DOHH2 (cell line): ENCODE data around the gene KIRREL3.

Experiments used
- H3F3A ChIP-seq: fragments of 200-600 bp; sonication (generic), shearing (Covaris generic); 2 replicates; pipeline ENCODE4 v1.6.0; 2016; ENCODE audit warnings: antibody characterized with exemption, mild to moderate bottlenecking; ENCODE audit not compliant: control insufficient read depth, insufficient read depth
- H3K27ac ChIP-seq: fragments of 200-600 bp; sonication (generic); 2 replicates; pipeline ENCODE4 v1.5.1; 2014; ENCODE audit warnings: low read depth, mild to moderate bottlenecking, low read length, moderate library complexity
- H3K27me3 ChIP-seq: fragments of 200-600 bp; sonication (generic); 2 replicates; pipeline ENCODE4 v1.6.1; 2014; ENCODE audit warnings: mild to moderate bottlenecking, low read length, mixed read lengths; ENCODE audit not compliant: control insufficient read depth
- H3K36me3 ChIP-seq: fragments of 200-600 bp; sonication (generic); 2 replicates; pipeline ENCODE4 v1.6.1; 2014; ENCODE audit warnings: mild to moderate bottlenecking, low read length, moderate library complexity, mixed read lengths; ENCODE audit not compliant: control insufficient read depth
- H3K4me1 ChIP-seq: fragments of 200-600 bp; sonication (generic); 2 replicates; pipeline ENCODE4 v1.6.1; 2014; ENCODE audit warnings: mild to moderate bottlenecking, low read length, mixed read lengths; ENCODE audit not compliant: control insufficient read depth
- H3K4me2 ChIP-seq: fragments of 200-600 bp; sonication (generic); 2 replicates; pipeline ENCODE4 v1.6.0; 2014; ENCODE audit warnings: mild to moderate bottlenecking, low read length, moderate library complexity
- H3K4me3 ChIP-seq: fragments of 200-600 bp; sonication (generic); 2 replicates; pipeline ENCODE4 v1.5.1; 2014; ENCODE audit warnings: mild to moderate bottlenecking, low read length, mixed read lengths
- H3K79me2 ChIP-seq: fragments of 200-600 bp; sonication (generic); 2 replicates; pipeline ENCODE4 v1.6.1; 2014; ENCODE audit warnings: mild to moderate bottlenecking, low read length, mixed read lengths; ENCODE audit not compliant: control insufficient read depth
- H3K9me2 ChIP-seq: fragments of 200-600 bp; sonication (generic); replicated peaks from 2 replicates; pipeline ENCODE4 v1.6.1; 2014; ENCODE audit warnings: mild to moderate bottlenecking, low read length, mixed read lengths; ENCODE audit not compliant: control insufficient read depth
- H3K9me3 ChIP-seq: fragments of 200-600 bp; sonication (generic); 2 replicates; pipeline ENCODE4 v1.6.1; 2014; ENCODE audit warnings: antibody characterized with exemption, low read length, mixed read lengths; ENCODE audit not compliant: control insufficient read depth, insufficient read depth
- H4K20me1 ChIP-seq: fragments of 200-600 bp; sonication (generic); 2 replicates; pipeline ENCODE4 v1.6.0; 2014; ENCODE audit warnings: low read depth, mild to moderate bottlenecking, antibody characterized with exemption, low read length, moderate library complexity; ENCODE audit not compliant: control insufficient read depth, insufficient read depth
- CTCF ChIP-seq: fragments of 200-600 bp; sonication (generic); IDR thresholded peaks from one replicate; pipeline ENCODE4 v1.5.1; 2014; ENCODE audit warnings: antibody characterized with exemption, mild to moderate bottlenecking, low read depth, low read length; ENCODE audit not compliant: poor library complexity, severe bottlenecking
- EZH2phosphoT487 ChIP-seq: fragments of 200-600 bp; sonication (generic); IDR thresholded peaks from 2 replicates; pipeline ENCODE4 v1.6.1; 2017; ENCODE audit warnings: borderline replicate concordance, mild to moderate bottlenecking, antibody characterized with exemption, low read length, moderate library complexity, mixed read lengths

Gene KIRREL3

GRCh38 chr11:126920833-126921232 is 79.7 kb downstream of the KIRREL3 start:
- Histone ChIP-seq H3K9me3 (no peaks in the 10 kb centered on the region), H3K4me2 (no peak overlapping the region), H3K27ac (no peak overlapping the region), H3K36me3 (no peaks in the 10 kb centered on the region), H3F3A (no peaks in the 10 kb centered on the region), H3K27me3 (no peaks in the 10 kb centered on the region), H3K4me1 (no peaks in the 10 kb centered on the region), H3K9me2 (no peaks in the 10 kb centered on the region), H4K20me1 (no peaks in the 10 kb centered on the region), H3K79me2 (no peaks in the 10 kb centered on the region), H3K4me3 (no peak overlapping the region)
- no peak for TF ChIP-seq EZH2phosphoT487
- no peak for TF ChIP-seq CTCF

GRCh38 chr11:126919147-126919823 is 81.3 kb downstream of the KIRREL3 start:
- TF ChIP-seq CTCF (no peak), EZH2phosphoT487 (no peak)
- Histone ChIP-seq H3K9me3 (no peaks in the 10 kb centered on the region), H3K27me3 (no peaks in the 10 kb centered on the region), H3K36me3 (no peaks in the 10 kb centered on the region), H3K4me3 (no peak overlapping the region), H3K4me2 (no peak overlapping the region), H3K9me2 (no peaks in the 10 kb centered on the region), H3K27ac (no peak overlapping the region), H3K4me1 (no peaks in the 10 kb centered on the region), H3K79me2 (no peaks in the 10 kb centered on the region), H4K20me1 (no peaks in the 10 kb centered on the region), H3F3A (no peaks in the 10 kb centered on the region)

- Histone ChIP-seq H3K27me3 (no peaks in the 10 kb centered on the region), H3F3A (no peaks in the 10 kb centered on the region), H3K4me1 (no peaks in the 10 kb centered on the region), H3K9me3 (no peaks in the 10 kb centered on the region), H3K4me2 (no peak overlapping the region), H3K36me3 (no peaks in the 10 kb centered on the region), H3K79me2 (no peaks in the 10 kb centered on the region), H4K20me1 (no peaks in the 10 kb centered on the region), H3K4me3 (no peak overlapping the region), H3K27ac (no peak overlapping the region), H3K9me2 (no peaks in the 10 kb centered on the region)
- TF ChIP-seq CTCF (no peak), EZH2phosphoT487 (no peak)
These were observed 82.0 kb downstream of the KIRREL3 start for GRCh38 chr11:126918556-126918955.
